GM19397 (cell line): ENCODE results near the gene KIAA0825.

Experiments used
- ATAC-seq: cut with Tn5 transposase; IDR thresholded peaks from one replicate; pipeline ENCODE4 v1.9.1; 2021; ENCODE audit warnings: mild to moderate bottlenecking, moderate library complexity; ENCODE audit not compliant: unreplicated experiment

KIAA0825 gene

DNA sequence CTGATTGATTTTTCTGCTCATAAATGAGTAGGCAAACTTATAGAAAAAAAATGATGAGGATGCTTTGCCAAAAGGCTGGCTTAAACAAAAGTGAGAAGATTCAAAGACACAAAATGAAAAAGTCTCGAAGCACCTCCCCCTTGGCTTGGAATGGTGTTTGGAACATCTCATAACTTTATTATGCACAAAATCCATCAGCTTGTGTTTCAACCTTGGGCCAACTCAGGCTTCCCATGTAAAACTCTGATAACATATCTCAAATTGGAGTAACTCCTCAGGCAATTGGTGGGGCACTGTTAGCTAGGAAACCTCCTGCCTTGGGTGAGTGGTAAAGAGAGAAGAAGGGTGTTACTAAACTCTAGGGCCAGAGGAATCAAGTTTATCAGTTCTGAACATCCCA, 176.3 kb downstream of the KIAA0825 start:
- ATAC-seq = no peak

GRCh38 chr5:94440015-94440414, 178.4 kb downstream of the KIAA0825 start:
- no peak for ATAC-seq

DNA sequence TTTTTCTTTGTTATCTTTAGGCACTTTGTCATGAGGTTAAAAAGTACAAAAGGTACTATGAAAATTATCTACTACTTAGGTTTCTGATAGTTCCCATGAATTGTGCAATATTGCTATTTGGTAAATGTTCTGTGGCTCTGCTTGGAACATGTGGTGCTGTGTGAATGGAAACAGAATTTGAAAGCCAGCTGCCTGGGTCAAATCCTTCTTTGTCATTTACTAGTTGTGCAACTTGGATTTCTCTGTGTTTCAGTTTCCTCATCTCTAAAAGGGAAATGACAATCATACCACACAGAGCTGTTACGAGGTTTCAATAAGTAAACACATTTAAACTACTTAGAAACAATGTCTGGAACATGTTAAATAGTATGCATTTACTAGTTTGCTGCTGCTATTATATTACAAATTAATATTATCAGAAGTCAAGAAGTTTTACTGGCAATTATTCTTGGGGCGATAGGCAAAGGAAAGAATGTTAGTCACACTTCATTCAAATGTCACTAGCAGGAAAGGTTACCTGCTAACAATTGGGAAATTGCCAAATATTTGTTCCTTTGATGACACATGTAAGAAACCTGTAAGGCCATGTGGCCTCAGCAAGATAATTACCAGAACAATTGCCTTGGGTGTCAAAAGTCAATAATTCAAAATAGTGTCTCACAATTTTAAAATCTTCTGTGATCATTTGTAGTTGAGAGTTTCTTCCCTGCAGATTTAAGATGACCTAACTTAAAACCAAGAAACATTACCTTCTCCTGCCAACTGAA, 184.8 kb downstream of the KIAA0825 start:
- ATAC-seq = no peak

DNA sequence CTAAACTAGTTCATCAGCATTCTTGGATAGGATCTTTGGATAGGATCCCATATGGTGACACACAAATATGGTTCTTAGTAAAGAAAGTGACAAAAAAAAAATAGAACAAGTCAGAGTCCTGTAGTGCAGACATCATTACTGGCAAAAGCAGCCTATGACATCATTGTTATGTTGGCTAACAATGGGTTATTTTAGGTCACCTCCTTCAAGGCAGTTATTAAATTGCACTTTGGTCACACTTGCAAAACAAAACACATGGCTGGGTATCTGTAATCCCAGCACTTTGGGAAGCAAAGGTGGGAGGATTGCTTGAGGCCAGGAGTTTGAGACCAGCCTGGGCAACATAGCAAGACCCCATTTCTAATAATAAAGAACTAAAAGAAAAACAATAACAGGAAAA, 185.9 kb downstream of the KIAA0825 start:
- no peak for ATAC-seq

DNA sequence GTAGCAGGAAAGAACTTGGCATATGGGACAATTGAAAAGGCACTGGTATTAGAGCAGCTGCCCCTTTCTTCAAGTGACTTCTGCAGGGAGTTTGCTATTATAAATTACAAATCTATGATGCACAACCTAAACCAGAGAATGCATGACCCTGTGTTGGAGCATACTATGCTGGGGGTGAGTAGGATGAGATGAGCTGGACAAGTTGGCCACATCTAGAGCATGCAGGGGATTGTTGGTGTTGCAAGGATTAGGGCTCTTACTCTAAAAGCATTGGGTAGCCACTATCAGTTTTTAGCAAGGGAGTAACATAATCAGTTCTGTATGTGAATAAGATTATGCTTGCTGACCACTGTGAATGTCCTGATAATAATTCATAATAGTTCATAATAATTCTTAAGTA, 186.7 kb downstream of the KIAA0825 start:
- ATAC-seq = no peak

DNA sequence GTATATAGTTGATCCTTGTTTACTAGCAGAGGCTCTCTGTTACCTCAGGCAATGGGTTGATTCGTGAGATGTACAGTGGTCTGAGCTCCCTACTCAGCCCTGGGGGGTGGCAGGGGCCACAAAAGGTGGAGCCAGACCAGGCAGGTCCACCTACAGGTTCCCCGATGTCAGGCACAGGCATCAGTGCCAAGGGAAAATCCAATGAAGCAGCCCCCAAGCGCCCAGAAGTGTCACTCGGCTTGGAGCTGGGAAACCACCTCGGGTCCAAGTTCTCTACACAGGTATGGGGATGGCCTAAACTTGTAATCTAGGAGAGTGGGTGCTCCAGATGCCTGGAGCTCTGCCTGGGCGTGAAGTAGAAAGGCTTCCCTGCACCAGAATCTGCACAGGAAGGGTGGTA, 188.8 kb downstream of the KIAA0825 start:
- no peak for ATAC-seq

DNA sequence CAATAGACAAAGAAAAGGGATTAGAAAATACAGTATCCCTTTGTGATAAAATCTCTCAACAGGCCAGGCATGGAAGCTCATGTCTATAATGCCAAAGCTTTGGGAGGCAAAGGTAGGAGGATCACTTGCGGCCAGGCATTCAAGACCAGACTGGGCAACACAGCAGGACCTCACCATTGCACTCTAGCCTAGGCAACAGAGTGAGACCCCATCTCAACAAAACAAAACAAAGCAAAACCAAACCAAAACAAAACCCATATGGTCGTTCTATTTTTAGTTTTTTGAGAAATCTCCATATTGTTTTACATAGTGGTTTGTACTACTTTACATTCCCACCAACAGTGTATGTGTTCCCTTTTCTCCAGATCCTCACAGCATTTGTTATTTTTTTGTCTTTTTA, 193.0 kb downstream of the KIAA0825 start:
- ATAC-seq = no peak

DNA sequence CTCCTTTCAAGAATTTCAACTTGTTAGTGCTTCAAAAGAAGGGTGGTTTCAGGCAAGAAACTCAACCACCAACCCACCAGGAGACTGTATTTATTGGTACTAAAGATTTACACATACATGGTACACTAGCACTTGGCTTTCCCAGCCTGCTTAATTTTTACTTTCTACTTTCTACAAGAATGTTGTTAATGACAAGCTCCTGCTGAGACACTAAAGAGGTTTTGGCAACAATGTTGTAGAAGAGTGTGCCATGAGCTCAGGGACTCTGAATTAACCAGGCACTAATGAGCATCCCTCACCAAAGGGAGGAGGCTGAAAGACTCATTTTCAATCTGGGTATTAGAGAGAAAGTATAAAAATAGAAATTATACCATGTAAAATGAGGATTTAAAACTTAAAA, 195.0 kb downstream of the KIAA0825 start:
- no peak for ATAC-seq

GRCh38 chr5:94422812-94423211, 195.6 kb downstream of the KIAA0825 start:
- ATAC-seq = no peak

- ATAC-seq = no peak
These were observed 197.5 kb downstream of the KIAA0825 start for GRCh38 chr5:94420885-94421284.

DNA sequence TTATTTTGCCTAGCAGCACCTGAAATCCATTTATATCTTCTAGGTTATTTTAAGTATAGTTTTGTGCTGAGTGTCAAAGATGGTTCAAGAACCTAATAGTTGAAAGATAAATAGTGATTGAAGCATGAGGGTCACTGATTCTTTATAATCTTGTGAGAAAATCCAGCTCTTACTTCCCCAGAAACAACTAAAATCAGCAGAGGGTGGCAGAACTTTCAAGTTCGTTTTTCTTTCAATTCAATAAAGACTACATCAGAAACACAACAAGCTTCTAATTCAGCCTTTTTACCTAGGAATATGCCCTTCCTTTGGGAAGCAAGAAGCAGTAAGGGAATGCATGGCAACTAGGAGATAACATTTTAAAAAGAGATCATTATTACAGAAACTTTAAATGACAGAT, 202.6 kb downstream of the KIAA0825 start:
- ATAC-seq = no peak

DNA sequence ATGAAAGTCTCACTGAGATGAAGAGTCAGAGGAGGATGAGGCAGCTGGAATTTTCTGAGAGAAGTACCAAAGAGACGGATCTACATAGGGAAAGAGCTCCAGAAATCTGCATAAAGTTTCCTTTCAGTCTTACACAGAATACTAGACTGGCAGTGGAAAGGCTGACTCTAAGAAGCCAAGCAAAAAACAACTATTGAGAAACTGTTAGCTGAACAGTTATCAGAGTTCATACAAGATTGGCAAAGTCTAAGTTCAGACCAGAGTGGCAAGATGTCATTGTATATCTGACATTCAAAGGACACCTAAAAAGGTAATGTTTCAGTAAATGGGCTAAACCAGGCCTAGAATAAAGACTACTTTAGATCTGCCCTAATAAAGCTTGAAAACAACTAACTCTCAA, 209.0 kb downstream of the KIAA0825 start:
- no peak for ATAC-seq

- ATAC-seq = no peak
These were observed 211.4 kb downstream of the KIAA0825 start for GRCh38 chr5:94407023-94407422.

DNA sequence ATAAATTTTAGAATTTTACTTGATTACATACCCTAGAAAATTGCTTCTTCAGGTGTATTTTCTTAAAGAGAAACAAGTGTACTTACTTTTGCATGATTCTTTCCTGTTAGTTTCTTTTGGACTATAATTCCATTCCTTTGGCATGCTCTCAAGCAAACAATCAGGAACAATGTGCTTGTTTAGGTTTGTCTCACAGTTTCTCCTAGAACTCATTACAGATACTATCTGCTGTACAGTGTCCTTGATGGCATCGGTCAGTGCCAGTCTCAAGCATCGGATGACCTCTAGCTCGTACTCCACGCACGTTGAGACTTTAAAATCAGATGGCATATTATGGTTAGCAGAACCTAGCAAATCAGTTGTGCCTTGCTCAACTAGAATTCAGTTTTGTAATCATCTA, 214.9 kb downstream of the KIAA0825 start:
- ATAC-seq = no peak

DNA sequence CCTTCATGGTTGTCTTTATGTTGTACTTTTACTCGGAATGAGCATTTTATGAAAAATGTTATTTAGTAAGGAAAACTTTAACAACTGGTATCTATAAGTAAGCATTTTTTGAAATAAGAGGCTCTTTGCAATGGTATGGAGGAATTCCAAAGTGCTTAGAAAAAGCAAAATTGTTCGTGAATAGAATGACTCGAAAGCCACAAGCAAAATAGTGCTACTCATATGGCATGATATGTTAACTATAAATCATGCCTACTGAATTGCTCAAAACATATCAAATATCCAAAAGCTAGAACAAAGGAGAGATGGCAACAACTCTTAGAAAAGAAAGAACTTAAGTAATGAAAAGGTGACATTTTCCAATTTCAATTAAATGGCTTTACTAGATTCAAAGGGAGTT, 216.3 kb downstream of the KIAA0825 start:
- ATAC-seq = no peak

DNA sequence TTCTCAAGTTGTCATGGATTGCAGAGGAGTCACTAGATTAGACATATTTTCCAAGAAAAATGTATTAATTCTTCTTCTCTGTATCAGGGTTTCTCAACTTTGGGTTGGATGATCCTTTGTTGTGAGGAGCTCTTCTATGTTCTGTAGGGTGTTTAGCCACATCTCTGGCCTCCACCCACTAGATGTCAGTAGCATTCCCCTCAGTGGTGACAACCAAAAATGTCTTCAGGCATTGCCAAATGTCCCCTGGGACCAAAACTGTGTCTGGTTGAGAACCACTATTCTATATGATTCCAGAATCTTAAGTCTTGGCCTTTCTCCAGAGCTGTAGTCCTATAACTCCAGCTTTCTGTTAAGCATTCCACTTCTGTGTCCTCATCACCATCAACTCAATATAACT, 220.9 kb downstream of the KIAA0825 start:
- ATAC-seq = no peak

DNA sequence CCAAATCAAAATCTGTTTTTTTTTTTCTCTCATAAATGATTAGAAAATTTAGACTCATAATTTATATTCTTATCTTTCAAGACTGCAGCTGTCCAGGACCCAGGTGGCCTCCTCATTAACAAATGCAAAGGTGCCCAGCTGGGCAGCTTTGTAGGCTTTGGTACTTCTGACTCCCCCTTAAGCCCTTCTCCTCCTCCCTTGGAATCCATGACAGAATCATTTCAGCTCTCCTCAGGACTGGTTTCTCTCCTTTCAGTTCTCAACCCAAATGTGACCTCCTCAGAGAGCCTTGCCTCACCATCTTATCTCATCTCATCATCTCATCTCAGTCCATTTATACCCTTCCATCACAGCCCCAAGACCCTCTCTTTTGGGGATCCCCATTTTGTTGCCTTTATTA, 221.7 kb downstream of the KIAA0825 start:
- no peak for ATAC-seq

GRCh38 chr5:94395468-94395867, 222.9 kb downstream of the KIAA0825 start:
- no peak for ATAC-seq

DNA sequence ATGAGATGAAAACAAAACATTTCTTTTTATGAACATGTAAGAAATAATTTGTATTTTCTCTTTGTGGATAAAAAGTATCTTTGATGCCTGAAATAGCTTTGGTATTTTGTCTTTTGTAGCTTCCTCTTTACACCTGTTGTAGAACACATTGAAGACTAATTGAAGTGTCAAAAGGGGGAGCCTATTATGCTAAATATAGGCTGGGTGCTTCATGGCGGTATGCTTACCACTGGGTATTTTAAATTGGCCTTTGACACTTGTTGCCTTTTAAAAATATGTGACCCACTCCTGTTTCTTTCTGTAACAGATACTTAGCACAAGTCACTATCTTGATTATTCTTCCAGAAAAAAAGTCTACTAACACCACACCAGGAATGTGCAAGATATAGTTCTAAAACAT, 226.4 kb downstream of the KIAA0825 start:
- no peak for ATAC-seq

GRCh38 chr5:94389515-94389899, 228.9 kb downstream of the KIAA0825 start:
- ATAC-seq = no peak

GRCh38 chr5:94388773-94389514, 229.5 kb downstream of the KIAA0825 start:
- no peak for ATAC-seq

DNA sequence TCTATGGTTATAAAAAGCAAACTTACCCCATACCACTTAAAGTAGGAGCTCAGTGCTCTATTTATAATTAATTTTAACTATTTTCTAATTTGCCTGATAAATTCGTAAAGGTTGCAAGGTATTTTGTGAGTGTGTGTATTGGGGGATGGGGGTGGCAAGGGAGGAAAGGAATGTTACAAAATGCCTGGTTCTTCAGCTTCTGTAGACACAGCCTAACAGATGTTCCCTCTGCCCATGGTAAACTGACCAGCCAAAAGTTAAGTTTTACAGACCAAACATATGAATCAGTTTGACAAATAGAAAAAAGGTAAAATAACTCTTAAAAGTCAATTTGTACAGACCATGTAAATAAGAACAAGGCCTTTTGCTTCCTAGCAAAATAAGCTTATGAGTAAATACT, 232.6 kb downstream of the KIAA0825 start:
- no peak for ATAC-seq

DNA sequence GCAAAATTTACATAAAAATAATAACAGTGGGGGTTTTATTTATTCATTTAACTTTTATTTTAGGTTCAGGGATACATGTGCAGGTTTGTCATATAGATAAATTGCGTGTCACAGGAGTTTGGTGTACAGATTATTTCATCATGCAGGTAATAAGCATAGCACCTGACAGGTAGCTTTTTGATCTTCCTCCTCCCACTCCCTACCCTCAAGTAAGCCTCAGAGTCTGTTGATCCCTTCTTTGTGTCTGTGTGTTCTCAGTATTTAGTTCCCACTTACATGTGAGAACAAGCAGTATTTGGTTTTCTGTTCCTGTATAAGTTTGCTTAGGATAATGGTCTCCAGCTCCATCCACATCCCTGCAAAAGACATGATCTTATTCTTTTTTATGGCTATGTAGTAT, 240.3 kb downstream of the KIAA0825 start:
- no peak for ATAC-seq
